Measurements from ENCODE around the gene STS.
A peak's percentile ranks its signal among the peaks of the same experiment; 100 is the strongest.

STS gene

DNA sequence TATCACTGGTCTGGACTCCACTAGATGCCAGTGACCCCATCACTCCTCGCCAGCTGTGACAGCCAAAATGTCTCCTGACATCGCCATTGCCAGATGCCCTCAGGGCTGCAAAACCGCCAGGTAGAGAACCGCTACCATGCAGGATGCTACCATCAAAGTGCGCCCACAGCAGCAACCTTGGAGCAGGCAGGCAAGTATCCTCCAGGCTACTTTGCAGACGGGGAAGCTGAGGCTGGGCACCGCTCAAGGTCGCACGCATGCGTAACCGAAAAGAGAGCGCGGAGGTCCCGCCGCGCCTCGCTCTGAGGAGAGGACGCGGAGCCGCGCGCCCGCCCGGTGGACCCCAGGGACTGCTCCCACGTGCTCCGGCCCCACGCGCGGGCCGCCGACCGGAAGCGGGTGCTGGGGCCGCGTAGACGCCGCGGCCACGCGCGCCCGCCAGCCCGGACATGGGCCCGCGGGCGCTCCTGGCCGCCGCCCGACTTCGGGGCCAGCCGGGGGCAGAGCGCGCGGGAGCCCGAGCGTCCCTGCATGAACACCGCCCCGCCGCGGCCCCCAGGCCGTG lies at the start of gene STS:
TSS of gene STS (plus strand) at position 300 of the 565 bp plus-strand sequence. CDS start 105,488 bp downstream, outside the sequence.
- DNase-seq (ENCODE audit: low spot score): peak; percentile 27

DNA sequence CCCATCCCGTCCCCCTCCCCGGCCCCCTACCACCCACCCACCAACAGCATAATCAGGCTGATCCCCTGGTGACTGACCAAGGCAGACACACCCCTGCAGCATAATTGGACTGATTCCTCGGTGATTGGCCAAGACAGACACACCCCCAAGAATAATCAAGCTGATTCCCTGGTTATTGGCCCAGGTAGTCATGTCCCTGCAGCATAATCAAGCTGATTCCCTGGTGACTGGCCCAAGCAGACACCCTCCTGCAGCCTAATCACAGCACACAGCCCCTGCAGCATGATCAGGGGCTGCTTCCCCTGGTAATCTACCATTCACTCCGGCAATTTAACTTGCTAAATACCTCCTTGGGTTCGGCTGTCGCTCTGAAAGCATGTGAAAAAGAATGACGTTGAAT lies 47.5 kb upstream of the STS start:
- no peak for DNase-seq (ENCODE audit: low spot score)

GRCh38 chrX:7102119-7102518 lies 45.4 kb upstream of the STS start:
- no peak for DNase-seq (ENCODE audit: low spot score)

DNA sequence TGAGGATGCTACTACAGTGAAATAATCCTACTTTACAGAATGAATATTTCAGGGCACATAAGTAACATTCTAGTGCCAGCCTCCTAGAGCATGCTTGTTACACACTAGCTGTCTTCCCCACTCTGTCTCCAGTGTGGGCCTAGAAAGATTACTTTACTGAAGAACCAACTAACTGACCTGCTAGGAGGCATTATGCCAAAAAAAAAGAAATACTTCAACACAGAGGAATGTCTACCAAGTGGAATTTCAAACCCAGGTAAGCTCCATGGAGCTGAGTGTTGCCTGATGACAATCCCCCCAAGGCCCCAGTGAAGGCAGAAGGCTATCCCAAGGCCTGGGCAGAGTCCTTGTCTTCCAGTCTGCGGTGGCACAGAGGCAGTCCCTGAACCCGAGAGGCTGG lies 40.9 kb upstream of the STS start:
- DNase-seq (ENCODE audit: low spot score): no peak

DNA sequence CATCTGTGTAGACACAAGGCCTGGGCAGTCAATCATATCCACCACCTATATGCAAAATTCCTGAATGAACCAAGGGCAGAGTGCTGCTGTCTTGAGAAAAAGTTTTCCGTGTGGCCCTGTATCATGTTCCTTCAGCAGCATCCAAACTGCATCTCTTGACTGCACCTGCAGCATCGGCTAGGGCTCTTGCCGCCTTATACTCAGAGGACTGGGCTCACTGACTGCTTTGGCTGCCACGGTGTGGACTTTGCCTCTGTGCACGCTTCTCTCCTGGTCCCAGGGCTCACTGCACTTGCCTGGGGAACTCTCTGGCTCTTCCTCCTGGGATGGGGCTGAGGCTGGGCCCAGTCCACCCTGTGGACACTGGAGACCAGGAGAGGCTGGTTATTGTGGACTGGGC lies 39.5 kb upstream of the STS start:
- no peak for DNase-seq (ENCODE audit: low spot score)

DNA sequence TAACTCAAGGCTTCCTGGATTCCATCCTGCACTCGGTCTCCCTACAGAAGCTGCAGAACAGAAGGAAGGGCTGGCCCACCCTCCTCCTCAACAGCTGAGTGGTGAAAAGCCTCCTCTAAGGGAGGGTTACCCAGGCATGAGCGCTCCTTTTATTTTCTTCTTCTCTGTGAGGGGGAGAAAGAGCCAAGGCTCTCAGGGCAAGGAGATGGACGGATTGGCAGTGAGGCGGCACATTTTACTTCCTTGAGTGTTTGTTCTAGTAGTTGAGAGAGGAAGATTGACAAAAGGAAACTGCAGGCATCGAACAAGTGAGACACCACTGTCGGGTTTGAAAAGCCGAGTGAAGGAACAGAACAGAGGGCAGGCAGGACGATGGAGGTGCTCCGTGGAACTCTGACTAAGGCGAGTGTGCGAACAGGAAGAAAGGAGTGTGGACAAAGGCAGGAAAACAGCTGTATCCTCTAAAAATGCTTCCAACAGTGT lies 38.4 kb upstream of the STS start:
- DNase-seq (ENCODE audit: low spot score): peak; percentile 40

- no peak for DNase-seq (ENCODE audit: low spot score)
Observed at GRCh38 chrX:7109838-7110793, 37.4 kb upstream of the STS start.

DNA sequence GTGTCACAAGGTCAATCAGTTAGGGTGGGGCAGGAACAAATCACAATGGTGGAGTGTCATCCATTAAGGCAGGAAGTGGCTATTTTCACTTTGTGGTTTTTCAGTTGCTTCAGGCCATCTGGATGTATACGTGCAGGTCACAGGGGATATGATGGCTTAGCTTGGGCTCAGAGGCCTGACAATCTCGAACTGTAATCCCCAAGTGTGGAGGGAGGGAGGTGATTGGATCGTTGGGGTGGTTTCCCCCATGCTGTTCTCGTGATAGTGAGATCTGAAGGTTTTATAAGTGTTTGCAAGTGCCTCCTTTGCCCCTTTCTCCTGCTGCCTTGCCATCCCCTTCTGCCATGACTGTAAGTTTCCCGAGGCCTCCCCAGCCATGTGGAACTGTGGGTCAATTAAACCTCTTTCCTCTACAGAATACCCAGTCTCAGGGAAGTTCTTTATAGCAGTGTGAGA lies 36.7 kb upstream of the STS start:
- no peak for DNase-seq (ENCODE audit: low spot score)

DNA sequence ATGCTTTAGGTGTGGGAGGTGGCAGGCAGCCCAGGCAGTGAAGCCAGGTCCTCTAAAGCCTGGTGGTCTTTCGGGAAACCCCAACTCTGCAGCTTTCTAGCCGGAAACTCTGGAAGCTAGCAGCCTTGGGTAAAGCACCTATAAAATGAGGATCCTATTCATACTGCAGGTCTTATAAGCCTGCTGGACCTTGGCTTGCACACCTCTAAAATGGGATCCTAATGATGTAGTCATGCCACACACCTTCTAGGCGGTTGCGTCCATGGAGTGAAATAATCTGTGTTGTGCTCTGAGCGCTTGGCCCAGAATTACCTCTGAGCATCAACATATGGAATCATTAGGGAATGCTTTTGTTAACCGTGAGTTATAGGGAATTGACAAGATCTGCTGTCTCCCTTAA lies 36.0 kb upstream of the STS start:
- no peak for DNase-seq (ENCODE audit: low spot score)

DNA sequence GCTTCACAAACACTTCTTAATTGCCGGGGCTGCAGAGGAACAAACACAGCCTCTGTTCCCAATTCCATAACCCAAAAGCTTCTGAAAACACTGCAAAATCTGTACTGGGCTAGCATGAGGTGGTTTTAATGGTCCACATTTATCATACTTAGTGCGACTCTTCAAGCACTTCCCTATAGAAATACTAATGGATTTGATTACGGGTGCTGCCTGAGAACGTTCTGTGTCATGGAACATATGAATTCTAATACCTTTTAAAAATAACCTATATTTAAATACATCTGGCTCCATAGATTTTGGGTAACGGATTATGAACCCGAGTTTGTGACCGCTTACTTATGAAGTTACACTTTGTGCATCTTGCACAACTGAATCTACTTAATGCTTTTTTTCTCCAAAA lies 35.4 kb upstream of the STS start:
- no peak for DNase-seq (ENCODE audit: low spot score)

GRCh38 chrX:7115557-7115956 lies 32.0 kb upstream of the STS start:
- DNase-seq (ENCODE audit: low spot score): no peak

- DNase-seq (ENCODE audit: low spot score): no peak
Observed at GRCh38 chrX:7116081-7116480, 31.4 kb upstream of the STS start.

DNA sequence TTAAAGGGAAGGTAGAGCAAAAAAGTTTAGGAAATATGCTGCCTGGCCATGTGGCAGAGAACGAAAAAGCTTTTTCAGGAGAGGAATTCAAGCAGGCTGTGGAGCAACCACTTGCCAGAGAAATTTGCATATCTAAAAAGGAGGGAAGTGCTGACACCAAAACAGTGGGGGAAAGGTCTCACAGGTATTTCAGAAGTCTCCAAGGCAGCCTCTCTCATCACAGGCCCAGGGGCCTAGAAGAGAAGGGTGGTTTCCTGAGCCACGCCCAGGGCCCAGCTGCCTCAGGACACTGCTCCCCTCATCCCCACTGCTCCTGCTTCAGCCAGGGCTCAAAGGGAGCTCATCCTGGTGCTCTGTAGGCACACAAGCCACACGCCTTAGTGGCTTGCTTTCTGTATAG lies 29.9 kb upstream of the STS start:
- no peak for DNase-seq (ENCODE audit: low spot score)

- DNase-seq (ENCODE audit: low spot score): no peak
Observed at GRCh38 chrX:7119950-7120877, 27.3 kb upstream of the STS start.

DNA sequence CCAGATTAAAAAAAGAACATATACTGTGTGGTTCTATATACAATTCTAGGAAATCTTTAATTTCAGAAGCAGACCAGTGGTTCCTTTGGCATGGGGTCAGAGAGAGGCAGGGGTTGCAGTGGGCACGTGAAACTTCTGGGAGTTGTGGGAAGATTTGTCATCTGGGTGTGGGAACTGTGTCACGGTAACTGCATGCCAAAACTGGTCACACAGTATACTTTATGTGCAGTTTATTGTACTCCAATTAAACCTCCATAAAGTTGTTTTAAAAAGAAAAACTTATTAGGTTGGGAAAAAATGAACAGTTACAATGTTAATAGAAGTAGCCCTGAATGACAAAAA lies 26.7 kb upstream of the STS start:
- DNase-seq (ENCODE audit: low spot score): no peak

- DNase-seq (ENCODE audit: low spot score): no peak
Observed at GRCh38 chrX:7127056-7127455, 20.5 kb upstream of the STS start.

DNA sequence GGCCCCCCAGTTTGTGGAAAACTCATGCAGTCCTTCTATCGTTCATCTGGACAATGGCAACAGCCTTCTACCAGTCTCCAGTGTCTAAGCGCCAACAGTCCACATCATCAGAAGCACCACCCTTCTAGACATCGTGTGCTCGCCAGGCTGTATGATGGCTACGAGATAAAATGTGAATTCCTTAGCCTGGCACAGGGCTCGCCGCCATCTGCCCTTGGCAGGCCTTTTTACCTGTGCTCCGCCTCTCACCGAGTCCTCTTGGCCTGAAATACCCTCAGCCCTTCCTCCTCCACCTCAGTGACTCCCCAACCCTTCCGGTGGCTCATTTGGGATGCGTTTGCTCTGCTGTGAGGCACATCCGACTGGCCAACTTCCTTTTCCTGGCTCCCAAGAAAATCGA lies 15.9 kb upstream of the STS start:
- no peak for DNase-seq (ENCODE audit: low spot score)

- DNase-seq (ENCODE audit: low spot score): peak; percentile 14
Observed at GRCh38 chrX:7132335-7133049, 15.0 kb upstream of the STS start.

GRCh38 chrX:7133050-7133440 lies 14.5 kb upstream of the STS start:
- no peak for DNase-seq (ENCODE audit: low spot score)

GRCh38 chrX:7134981-7135380 lies 12.5 kb upstream of the STS start:
- no peak for DNase-seq (ENCODE audit: low spot score)

GRCh38 chrX:7139202-7140081 lies 8.1 kb upstream of the STS start:
- no peak for DNase-seq (ENCODE audit: low spot score)
